MM.1S (cell line): ENCODE data around the gene RCAN1.
"Not testable (repeated sequence)": the region's sequence is repeated elsewhere in the genome, so short reads cannot be mapped to it uniquely, and the experiment has no call there.

ENCODE experiments used
- DNase-seq: peaks from one replicate; pipeline ENCODE4 v3.0.0-alpha.2; 2015
- H2AFZ ChIP-seq: fragments of 300-600 bp; sonication (generic); 2 replicates; pipeline ENCODE4 v1.6.0; 2016; ENCODE audit warnings: antibody characterized with exemption, low read length
- H3F3A ChIP-seq: fragments of 300-600 bp; sonication (generic); 2 replicates; pipeline ENCODE4 v1.6.1; 2016; ENCODE audit warnings: mild to moderate bottlenecking, antibody characterized with exemption, low read length, moderate library complexity, mixed read lengths; ENCODE audit not compliant: insufficient read depth
- H3K27ac ChIP-seq: fragments of 300-600 bp; sonication (generic); 2 replicates; pipeline ENCODE4 v1.5.1; 2016; ENCODE audit warnings: mild to moderate bottlenecking, low read length
- H3K27me3 ChIP-seq: fragments of 300-600 bp; sonication (generic); replicated peaks from 2 replicates; pipeline ENCODE4 v1.6.0; 2016; ENCODE audit warnings: low read length; ENCODE audit not compliant: insufficient read depth
- H3K36me3 ChIP-seq: fragments of 300-600 bp; sonication (generic); replicated peaks from 2 replicates; pipeline ENCODE4 v1.6.1; 2016; ENCODE audit warnings: mild to moderate bottlenecking, low read length, mixed read lengths; ENCODE audit not compliant: insufficient read depth
- H3K4me1 ChIP-seq: fragments of 300-600 bp; sonication (generic); 2 replicates; pipeline ENCODE4 v1.6.1; 2016; ENCODE audit warnings: low read length, mixed read lengths
- H3K4me2 ChIP-seq: fragments of 300-600 bp; sonication (generic); 2 replicates; pipeline ENCODE4 v1.6.0; 2016; ENCODE audit warnings: low read depth, low read length
- H3K4me3 ChIP-seq: fragments of 300-600 bp; sonication (generic); 2 replicates; pipeline ENCODE4 v1.5.1; 2016; ENCODE audit warnings: low read length, mixed read lengths
- H3K79me2 ChIP-seq: fragments of 300-600 bp; sonication (generic); 2 replicates; pipeline ENCODE4 v1.6.1; 2016; ENCODE audit warnings: mixed run types, low read length, mixed read lengths
- H3K9ac ChIP-seq: fragments of 300-600 bp; sonication (generic); 2 replicates; pipeline ENCODE4 v1.6.1; 2016; ENCODE audit warnings: low read length, mixed read lengths
- H3K9me2 ChIP-seq: fragments of 300-600 bp; sonication (generic); replicated peaks from 2 replicates; pipeline ENCODE4 v1.6.1; 2016; ENCODE audit warnings: mild to moderate bottlenecking, low read length, mixed read lengths; ENCODE audit not compliant: insufficient read depth
- H3K9me3 ChIP-seq: fragments of 300-600 bp; sonication (generic); replicated peaks from 2 replicates; pipeline ENCODE4 v1.6.1; 2016; ENCODE audit warnings: mild to moderate bottlenecking, low read length, mixed read lengths; ENCODE audit not compliant: insufficient read depth
- H4K20me1 ChIP-seq: fragments of 300-600 bp; sonication (generic); 2 replicates; pipeline ENCODE4 v1.6.1; 2016; ENCODE audit warnings: mild to moderate bottlenecking, low read length, moderate library complexity, mixed read lengths; ENCODE audit not compliant: insufficient read depth
- CTCF ChIP-seq: fragments of 300-600 bp; sonication (generic); IDR thresholded peaks from 2 replicates; pipeline ENCODE4 v1.5.1; 2016; ENCODE audit warnings: antibody characterized with exemption, low read length, mixed read lengths
- EZH2 ChIP-seq: fragments of 300-600 bp; sonication (generic); optimal IDR thresholded peaks from 2 replicates; pipeline ENCODE3; 2017; ENCODE audit warnings: low read depth, mild to moderate bottlenecking, antibody characterized with exemption, low read length, mixed read lengths
- EZH2phosphoT487 ChIP-seq: fragments of 300-600 bp; sonication (generic); IDR thresholded peaks from 2 replicates; pipeline ENCODE4 v1.6.1; 2018; ENCODE audit warnings: antibody characterized with exemption, low read length

The RCAN1 gene

DNA sequence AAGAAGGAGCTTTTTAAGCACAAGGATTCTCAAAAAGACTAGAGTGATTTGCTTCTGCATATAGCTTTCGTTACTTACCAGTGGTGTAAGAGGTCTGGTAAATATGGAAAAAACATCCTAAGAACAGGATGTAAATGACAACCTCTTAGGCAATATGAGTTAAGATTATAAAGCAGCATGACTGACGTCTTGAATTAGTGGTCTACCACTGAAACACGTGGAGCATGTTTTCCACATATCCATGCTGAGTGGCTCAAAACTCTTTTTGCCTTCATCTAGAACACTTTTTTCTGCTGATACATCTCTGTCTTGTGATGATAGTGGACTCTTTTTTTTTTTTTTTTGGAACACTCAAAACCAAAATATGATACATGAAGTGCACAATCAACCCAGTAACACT lies 44.6 kb downstream of the RCAN1 start:
- no peak overlapping the region for H3K4me3 ChIP-seq

DNA sequence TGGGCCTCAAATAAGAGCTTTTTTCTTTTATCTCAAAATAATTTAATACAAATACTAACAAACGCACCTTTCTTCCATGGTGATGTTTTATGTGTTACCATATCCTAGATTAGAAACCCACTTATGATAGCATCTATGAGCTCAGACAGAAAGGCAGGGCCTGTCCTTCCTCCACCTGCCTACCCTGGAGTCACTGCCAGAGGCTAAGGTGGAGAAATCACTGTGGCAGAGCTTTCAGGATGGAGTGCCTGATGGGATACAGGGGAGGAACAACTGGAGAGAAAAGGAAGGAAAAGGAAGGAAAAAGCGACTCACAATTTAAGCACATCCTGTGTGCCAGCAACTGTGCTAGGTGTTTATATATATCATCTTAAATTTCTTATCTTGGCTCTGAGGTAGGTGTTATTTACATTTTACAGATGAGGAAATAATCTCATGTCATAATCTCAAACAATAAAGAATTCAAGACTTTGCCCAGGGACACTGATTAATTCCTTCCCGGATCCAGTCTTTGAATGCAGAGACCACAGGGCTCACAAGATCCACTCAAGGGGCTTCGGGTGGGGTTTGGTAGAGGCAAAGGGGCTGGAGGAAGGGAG lies 45.4 kb downstream of the RCAN1 start:
- H3K4me3 ChIP-seq = no peak overlapping the region
- H3K27ac ChIP-seq = no peak overlapping the region
- no peaks in the 10 kb centered on the region for H3K27me3 ChIP-seq
- no peaks in the 10 kb centered on the region for H3K36me3 ChIP-seq
- no peaks in the 10 kb centered on the region for H3K79me2 ChIP-seq
- no peak overlapping the region for H3K4me2 ChIP-seq
- H3K4me1 ChIP-seq = no peaks in the 10 kb centered on the region
- H3K9me3 ChIP-seq = no peaks in the 10 kb centered on the region
- no peaks in the 10 kb centered on the region for H4K20me1 ChIP-seq
- no peaks in the 10 kb centered on the region for H3K9me2 ChIP-seq
- H3F3A ChIP-seq = no peaks in the 10 kb centered on the region
- H2AFZ ChIP-seq = no peak overlapping the region
- no peak for DNase-seq
- TF ChIP-seq EZH2 (no peak), EZH2phosphoT487 (no peak), CTCF (no peak)
- H3K9ac ChIP-seq = no peak overlapping the region

More for the DNA sequence above, 44.6 kb downstream of the RCAN1 start:
- Histone ChIP-seq H3K9me2 (no peaks in the 10 kb centered on the region), H2AFZ (no peak overlapping the region), H3K79me2 (no peaks in the 10 kb centered on the region), H3F3A (no peaks in the 10 kb centered on the region), H4K20me1 (no peaks in the 10 kb centered on the region), H3K27me3 (no peaks in the 10 kb centered on the region), H3K27ac (no peak overlapping the region), H3K9ac (no peak overlapping the region), H3K9me3 (no peaks in the 10 kb centered on the region), H3K4me2 (no peak overlapping the region), H3K4me1 (no peaks in the 10 kb centered on the region), H3K36me3 (no peaks in the 10 kb centered on the region)
- TF ChIP-seq EZH2phosphoT487 (no peak), CTCF (no peak), EZH2 (no peak)
- no peak for DNase-seq

DNA sequence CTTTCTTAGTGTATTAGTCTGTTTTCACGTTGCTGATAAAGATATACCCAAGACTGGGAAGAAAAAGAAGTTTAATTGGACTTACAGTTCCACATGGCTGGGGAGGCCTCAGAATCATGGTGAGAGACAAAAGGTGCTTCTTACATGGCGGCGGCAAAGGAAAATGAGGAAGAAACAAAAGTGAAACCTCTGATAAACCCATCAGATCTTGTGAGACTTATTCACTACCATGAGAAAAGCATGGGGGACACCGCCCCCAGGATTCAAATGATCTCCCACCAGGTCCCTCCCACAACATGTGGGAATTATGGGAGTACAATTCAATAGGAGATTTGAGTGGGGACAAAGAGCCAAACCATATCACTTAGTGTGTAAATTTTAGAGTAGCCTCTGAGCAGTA lies 46.1 kb downstream of the RCAN1 start:
- not testable (repeated sequence) for H3K9ac ChIP-seq, H2AFZ ChIP-seq, H3K36me3 ChIP-seq, H3K9me2 ChIP-seq, H3K79me2 ChIP-seq, H3K9me3 ChIP-seq, H3F3A ChIP-seq, H3K4me2 ChIP-seq, H3K4me3 ChIP-seq, H3K27me3 ChIP-seq, H3K4me1 ChIP-seq, DNase-seq, H3K27ac ChIP-seq, H4K20me1 ChIP-seq

GRCh38 chr21:34567604-34568155 lies 47.2 kb downstream of the RCAN1 start:
- Histone ChIP-seq H3F3A (no peaks in the 10 kb centered on the region), H3K27ac (no peak overlapping the region)
- TF ChIP-seq EZH2phosphoT487 (no peak), EZH2 (no peak)

More at GRCh38 chr21:34567604-34568155, 47.2 kb downstream of the RCAN1 start:
- Histone ChIP-seq H3K9ac (no peak overlapping the region), H3K4me3 (no peak overlapping the region), H3K4me2 (no peak overlapping the region), H4K20me1 (no peaks in the 10 kb centered on the region), H3K9me2 (no peaks in the 10 kb centered on the region), H3K79me2 (no peaks in the 10 kb centered on the region), H2AFZ (no peak overlapping the region), H3K27me3 (no peaks in the 10 kb centered on the region), H3K4me1 (no peaks in the 10 kb centered on the region), H3K36me3 (no peaks in the 10 kb centered on the region), H3K9me3 (no peaks in the 10 kb centered on the region)
- no peak for DNase-seq
